ENCODE measurements around the gene PRKAA1.
A peak's percentile ranks its signal among the peaks of the same experiment; 100 is the strongest.
"Not testable (repeated sequence)": the region's sequence is repeated elsewhere in the genome, so short reads cannot be mapped to it uniquely, and the experiment has no call there.

The PRKAA1 gene

DNA sequence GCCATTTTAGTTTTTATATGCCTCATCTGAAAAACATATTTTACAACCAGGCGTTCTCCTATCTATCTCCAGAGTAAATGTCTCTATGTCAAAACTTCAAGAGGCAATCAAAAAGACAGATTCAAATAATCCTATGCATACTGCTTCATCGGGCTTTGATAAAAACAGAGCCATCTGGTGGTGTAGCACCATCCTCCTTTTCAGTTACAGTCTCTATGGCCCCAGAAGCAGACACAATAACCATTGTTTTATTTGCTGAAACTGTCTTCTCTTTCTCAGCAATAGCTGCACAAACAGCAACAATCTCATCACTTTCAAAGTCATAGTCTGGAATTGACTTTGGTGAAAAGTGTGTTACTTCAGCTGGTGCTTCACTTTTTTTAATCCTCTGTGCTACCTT lies 82.2 kb downstream of the PRKAA1 start:
- H3K27me3 ChIP-seq (ENCODE audit: insufficient read depth, low read depth, severe bottlenecking) = no peaks in the 10 kb centered on the region
- TF ChIP-seq, protein P1, sequence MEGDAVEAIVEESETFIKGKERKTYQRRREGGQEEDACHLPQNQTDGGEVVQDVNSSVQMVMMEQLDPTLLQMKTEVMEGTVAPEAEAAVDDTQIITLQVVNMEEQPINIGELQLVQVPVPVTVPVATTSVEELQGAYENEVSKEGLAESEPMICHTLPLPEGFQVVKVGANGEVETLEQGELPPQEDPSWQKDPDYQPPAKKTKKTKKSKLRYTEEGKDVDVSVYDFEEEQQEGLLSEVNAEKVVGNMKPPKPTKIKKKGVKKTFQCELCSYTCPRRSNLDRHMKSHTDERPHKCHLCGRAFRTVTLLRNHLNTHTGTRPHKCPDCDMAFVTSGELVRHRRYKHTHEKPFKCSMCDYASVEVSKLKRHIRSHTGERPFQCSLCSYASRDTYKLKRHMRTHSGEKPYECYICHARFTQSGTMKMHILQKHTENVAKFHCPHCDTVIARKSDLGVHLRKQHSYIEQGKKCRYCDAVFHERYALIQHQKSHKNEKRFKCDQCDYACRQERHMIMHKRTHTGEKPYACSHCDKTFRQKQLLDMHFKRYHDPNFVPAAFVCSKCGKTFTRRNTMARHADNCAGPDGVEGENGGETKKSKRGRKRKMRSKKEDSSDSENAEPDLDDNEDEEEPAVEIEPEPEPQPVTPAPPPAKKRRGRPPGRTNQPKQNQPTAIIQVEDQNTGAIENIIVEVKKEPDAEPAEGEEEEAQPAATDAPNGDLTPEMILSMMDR (IDR thresholded peaks at IDR 0.05; ENCODE audit: low read depth, low read length) = peak; percentile 31; the same call in 1 of the 2 replicates
- no peaks in the 10 kb centered on the region for H3K9me3 ChIP-seq (ENCODE audit: severe bottlenecking)
- no peak for DNase-seq
- H3K4me3 ChIP-seq (ENCODE audit: low read depth, low read length) = no peak overlapping the region
- no peak overlapping the region for H3K27ac ChIP-seq
- H3K36me3 ChIP-seq = peaks cover 3% of the 10 kb centered on the region; the same call in 1 of the 2 replicates

DNA sequence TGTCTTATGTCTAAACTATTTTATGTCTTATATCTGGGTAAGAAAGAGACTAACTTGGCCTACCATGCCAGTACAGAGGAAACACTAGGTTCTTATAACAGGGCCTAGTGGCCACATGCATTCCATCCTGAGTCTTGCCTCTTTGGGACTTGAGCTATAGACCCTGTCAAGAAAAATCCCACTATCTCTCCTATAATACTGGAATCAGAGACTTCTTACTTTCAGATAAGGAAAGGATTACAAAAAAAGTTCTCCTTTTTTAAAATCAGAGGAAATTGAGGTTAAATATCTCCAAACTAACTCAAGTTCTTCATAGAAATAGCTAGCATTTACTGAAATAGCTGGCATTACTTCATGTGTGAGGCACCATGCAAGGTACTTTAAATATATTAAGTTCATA lies 84.2 kb downstream of the PRKAA1 start:
- DNase-seq = no peak
- Histone ChIP-seq H3K9me3 (ENCODE audit: severe bottlenecking) (peaks cover 3% of the 10 kb centered on the region), H3K27me3 (ENCODE audit: insufficient read depth, low read depth, severe bottlenecking) (no peaks in the 10 kb centered on the region), H3K36me3 (no peaks in the 10 kb centered on the region), H3K4me3 (ENCODE audit: low read depth, low read length) (no peak overlapping the region), H3K27ac (no peak overlapping the region)
- TF ChIP-seq, protein P1 (IDR thresholded peaks at IDR 0.05; ENCODE audit: low read depth, low read length) = no peak

DNA sequence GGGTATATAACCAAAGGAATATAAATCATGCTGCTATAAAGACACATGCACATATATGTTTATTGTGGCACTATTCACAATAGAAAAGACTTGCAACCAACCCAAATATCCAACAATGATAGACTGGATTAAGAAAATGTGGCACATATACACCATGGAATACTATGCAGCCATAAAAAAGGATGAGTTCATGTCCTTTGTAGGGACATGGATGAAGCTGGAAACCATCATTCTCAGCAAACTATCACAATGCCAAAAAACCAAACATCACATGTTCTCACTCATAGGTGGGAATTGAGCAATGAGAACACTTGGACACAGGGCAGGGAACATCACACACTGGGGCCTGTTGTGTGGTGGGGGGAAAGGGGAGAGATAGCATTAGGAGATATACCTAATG lies 87.6 kb downstream of the PRKAA1 start:
- not testable (repeated sequence) for H3K27ac ChIP-seq; H3K4me3 ChIP-seq (ENCODE audit: low read depth, low read length); H3K27me3 ChIP-seq (ENCODE audit: insufficient read depth, low read depth, severe bottlenecking); H3K36me3 ChIP-seq; DNase-seq; H3K9me3 ChIP-seq (ENCODE audit: severe bottlenecking)

Data from WERI-Rb-1 (cell line).